GM18499 (cell line): ENCODE results near the gene SLC35D3.
"Not testable (repeated sequence)": the region's sequence is repeated elsewhere in the genome, so short reads cannot be mapped to it uniquely, and the experiment has no call there.

Source experiments
- ATAC-seq: cut with Tn5 transposase; IDR thresholded peaks from one replicate; pipeline ENCODE4 v1.9.1; 2021; ENCODE audit warnings: moderate number of reproducible peaks; ENCODE audit not compliant: insufficient read depth, unreplicated experiment

Gene SLC35D3

GRCh38 chr6:136961848-136962247 is 39.7 kb downstream of the SLC35D3 start:
- no peak for ATAC-seq

GRCh38 chr6:136962661-136963060 is 40.6 kb downstream of the SLC35D3 start:
- no peak for ATAC-seq

GRCh38 chr6:136963259-136963658 is 41.2 kb downstream of the SLC35D3 start:
- ATAC-seq: no peak

GRCh38 chr6:136964398-136964797 is 42.3 kb downstream of the SLC35D3 start:
- ATAC-seq: no peak

DNA sequence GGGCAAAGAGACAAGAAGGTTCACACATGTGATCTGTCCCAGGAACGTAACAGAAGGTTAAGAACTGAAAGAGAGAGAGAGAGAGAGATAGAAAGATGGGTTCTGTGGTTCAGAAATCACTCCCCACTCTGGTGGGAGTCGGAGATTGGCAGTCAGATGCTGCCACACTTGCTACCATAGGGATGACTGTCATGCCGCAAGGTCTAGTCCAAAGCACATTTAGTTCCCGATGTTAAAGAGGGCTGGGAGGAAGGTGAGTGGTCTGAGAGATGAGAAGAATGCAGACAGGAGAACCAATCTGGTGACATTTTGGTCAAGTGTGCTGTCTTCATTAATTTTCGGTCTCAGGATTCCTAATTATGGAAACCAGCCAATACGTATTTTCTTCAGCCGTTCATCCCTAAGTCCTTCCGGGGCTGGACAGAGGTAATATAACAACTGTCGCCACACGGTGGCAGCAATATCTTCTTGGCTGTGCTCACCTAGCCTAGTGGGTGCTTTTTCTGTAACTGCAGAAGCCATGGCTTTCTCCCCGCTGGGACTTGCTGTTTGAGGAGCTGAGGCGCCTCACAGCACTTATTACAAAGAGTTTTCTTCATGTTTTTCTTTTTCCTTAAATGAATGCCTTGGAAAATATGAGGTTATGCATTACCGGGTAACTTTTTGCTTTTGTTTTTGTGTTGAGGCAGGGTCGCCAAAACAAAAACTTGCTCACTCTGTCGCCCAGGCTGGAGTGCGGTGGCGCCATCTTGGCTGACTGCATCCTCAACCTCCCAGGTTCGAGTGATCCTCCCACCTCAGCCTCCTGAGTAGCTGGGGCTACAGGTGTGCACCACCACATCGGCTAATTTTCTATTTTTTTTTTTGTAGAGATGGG is 46.0 kb downstream of the SLC35D3 start:
- peak; percentile 72 for ATAC-seq

- no peak for ATAC-seq
These were observed 46.7 kb downstream of the SLC35D3 start for GRCh38 chr6:136968837-136969236.

GRCh38 chr6:136969433-136969832 is 47.3 kb downstream of the SLC35D3 start:
- no peak for ATAC-seq

DNA sequence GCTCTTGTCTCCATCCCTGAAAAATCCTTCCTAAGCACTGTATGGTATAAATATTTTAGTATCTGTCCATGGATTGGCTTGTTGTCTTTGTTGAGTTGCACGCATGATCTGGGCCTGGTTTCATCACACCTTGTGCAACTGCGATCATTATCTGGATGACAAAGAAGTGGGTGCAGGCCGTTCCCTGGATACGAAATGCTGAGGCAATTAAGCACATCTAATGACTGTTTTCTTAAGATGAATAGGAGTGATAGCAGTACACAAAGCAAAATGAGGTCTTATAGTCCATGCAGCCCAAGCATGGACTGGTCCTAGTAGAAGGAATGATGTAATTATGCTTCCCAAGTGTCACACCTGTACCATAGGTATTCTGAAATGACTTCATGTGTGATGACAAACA is 47.8 kb downstream of the SLC35D3 start:
- ATAC-seq: no peak

GRCh38 chr6:136971609-136972008 is 49.5 kb downstream of the SLC35D3 start:
- no peak for ATAC-seq

GRCh38 chr6:136973781-136974180 is 51.7 kb downstream of the SLC35D3 start:
- ATAC-seq: not testable (repeated sequence)
